Astrocyte of the cerebellum (primary cell): ENCODE results near the gene TEX264.

Experiments used
- DNase-seq: peaks from one replicate; pipeline ENCODE4 v3.0.0-alpha.2; 2011; ENCODE audit warnings: low read depth
- H3K4me3 ChIP-seq: 2 replicates; pipeline ENCODE4 v1.5.1; 2011; ENCODE audit warnings: mild to moderate bottlenecking, low read depth, low read length, moderate library complexity
- in situ Hi-C: cut with HindIII; loops from 2 replicates; pipeline ENCODE4 v1.10.0; 2017; ENCODE audit warnings: low sequenced_read_pairs
- TF ChIP-seq, protein P1 (sequence below): IDR thresholded peaks from 2 replicates; pipeline ENCODE4 v1.5.1; 2012; ENCODE audit warnings: low read length, low read depth, moderate library complexity, mild to moderate bottlenecking; ENCODE audit errors: missing control alignments

The TEX264 gene

DNA sequence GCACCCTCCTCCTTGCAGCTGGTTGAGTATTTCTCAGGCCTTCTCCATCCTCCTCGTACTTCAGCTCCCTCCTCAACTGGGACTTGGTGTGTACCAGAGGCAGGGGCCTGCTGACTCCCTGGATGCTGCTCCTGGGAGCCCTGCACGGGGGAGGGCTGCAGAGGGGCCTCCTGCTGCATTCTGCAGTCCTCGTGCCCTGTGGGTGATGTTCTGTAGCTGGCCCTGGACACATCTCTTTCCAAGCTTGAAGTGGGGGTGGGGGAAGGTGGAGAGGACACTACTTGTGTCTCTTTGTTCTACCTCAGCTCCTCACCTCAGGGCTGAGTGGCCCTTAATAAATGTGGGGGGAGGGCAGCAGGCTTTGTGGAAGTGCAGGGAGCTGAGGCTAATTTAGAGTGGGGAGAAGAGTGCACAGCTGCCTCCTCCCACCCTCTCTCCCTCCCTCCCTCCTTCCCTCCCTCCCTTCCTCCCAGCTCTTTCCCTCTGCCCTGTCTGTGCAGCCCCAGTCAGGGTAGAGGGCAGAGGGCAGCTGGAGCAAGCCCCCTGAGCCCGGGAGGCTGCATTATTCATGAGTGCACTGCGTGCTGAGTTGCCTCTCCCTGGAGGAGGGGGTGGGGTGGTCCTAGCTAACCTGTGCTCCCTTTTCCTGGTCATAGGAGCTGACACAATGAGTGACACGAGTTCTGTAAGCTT is 32.2 kb downstream of the TEX264 start:
- H3K4me3 ChIP-seq: no peak overlapping the region
- in situ Hi-C loops: no loop called here
- DNase-seq: no peak
- TF ChIP-seq, protein P1, sequence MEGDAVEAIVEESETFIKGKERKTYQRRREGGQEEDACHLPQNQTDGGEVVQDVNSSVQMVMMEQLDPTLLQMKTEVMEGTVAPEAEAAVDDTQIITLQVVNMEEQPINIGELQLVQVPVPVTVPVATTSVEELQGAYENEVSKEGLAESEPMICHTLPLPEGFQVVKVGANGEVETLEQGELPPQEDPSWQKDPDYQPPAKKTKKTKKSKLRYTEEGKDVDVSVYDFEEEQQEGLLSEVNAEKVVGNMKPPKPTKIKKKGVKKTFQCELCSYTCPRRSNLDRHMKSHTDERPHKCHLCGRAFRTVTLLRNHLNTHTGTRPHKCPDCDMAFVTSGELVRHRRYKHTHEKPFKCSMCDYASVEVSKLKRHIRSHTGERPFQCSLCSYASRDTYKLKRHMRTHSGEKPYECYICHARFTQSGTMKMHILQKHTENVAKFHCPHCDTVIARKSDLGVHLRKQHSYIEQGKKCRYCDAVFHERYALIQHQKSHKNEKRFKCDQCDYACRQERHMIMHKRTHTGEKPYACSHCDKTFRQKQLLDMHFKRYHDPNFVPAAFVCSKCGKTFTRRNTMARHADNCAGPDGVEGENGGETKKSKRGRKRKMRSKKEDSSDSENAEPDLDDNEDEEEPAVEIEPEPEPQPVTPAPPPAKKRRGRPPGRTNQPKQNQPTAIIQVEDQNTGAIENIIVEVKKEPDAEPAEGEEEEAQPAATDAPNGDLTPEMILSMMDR: no peak

DNA sequence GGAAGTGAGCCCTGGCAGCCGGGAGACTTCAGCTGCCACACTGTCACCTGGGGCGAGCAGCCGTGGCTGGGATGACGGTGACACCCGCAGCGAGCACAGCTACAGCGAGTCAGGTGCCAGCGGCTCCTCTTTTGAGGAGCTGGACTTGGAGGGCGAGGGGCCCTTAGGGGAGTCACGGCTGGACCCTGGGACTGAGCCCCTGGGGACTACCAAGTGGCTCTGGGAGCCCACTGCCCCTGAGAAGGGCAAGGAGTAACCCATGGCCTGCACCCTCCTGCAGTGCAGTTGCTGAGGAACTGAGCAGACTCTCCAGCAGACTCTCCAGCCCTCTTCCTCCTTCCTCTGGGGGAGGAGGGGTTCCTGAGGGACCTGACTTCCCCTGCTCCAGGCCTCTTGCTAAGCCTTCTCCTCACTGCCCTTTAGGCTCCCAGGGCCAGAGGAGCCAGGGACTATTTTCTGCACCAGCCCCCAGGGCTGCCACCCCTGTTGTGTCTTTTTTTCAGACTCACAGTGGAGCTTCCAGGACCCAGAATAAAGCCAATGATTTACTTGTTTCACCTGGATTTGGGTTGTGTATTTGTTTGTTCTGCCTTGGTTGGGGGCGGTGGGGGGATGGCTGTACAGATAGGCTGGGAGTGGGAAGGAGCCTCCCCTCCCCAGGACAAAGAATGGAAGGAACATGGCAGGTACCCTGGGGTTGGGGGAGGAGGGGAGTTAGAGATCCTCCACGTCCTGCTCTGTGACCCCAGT is 32.9 kb downstream of the TEX264 start:
- TF ChIP-seq, protein P1: no peak
- in situ Hi-C loops: no loop called here
- no peak overlapping the region for H3K4me3 ChIP-seq
- no peak for DNase-seq

DNA sequence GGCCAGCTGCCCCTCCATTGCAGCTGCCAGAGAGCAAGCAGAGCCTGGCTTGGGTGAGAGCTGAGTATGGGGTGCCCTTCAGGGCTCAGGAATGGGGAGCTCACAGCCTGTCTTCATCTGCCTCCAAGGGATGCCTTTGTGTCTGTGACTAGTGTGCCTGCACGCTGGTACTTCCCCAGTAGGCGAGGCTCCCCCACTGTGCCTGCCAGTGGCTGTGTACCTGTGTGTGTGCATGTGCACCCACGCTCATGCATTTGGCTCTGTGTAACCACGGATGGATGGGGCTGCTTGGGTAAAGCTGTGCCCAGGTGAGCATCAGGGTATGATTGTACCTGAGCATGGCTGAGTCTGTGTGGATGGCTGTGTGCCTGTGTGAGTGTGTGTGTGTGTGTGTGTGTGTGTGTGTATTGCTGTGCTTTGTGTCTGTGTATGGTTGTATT is 33.5 kb downstream of the TEX264 start:
- DNase-seq: no peak
- TF ChIP-seq, protein P1: no peak
- in situ Hi-C loops: no loop called here
- H3K4me3 ChIP-seq: no peak overlapping the region

DNA sequence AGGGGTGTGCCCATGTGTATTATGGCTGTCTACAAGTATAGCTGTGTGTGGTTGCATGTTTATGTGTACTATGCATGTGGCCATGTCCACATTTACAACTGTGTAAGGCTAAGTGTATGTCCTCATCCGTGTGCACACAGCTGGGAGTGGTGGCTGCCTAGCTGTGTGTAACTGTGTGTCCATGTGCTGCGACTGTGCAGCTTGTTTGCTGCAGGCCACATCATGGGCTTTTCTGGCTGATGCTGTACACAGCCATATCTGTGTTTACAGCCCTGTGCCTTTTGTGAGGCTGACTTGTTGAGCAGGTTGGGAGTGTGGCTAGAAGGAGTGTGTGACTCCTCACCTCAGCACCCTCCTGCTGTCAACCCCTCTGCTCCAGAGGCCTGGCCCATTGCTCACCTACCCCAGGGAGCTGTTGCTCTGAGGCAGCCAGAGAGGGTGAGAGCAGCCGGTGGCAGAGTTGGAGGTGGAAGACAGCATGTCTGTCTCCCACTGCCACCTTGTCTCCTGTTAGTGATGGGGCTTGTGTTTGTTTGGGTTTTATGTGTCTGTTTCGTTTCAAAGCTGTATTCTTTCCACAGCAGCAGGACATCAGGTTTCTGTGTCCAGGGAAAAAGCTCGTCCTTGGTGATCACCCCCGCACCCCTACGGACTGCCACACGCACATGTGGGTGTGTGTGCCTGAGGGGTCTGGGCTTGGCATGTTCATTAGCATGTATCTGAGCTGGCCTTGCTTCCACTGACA is 34.4 kb downstream of the TEX264 start:
- in situ Hi-C loops: no loop called here

DNA sequence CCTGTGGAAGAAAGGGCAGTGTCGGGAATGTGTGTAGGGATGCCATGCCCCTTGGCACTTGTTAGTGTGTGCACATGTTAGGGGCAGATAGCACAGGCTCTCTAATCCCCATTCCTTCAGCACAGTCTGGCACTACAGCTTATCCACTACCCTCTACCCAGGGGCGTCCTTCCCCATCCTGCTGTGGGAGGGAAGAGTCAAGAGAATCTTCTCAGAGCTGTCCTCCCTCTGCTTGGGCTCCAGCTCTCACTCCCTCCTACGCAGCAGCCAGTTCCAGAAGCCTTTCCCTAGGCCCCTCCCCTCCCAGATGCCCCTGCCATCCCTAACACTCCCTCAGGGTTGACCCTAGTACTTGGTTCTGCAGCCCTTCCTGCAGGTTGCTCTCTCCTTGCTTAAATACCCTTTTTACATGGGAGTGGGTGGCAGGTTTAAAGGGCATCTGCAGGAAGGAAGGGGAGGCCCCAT is 35.0 kb downstream of the TEX264 start:
- DNase-seq: no peak
- TF ChIP-seq, protein P1: no peak
- no peak overlapping the region for H3K4me3 ChIP-seq
- in situ Hi-C loops: no loop called here

More for the DNA sequence above, 34.4 kb downstream of the TEX264 start:
- H3K4me3 ChIP-seq: no peak overlapping the region
- DNase-seq: no peak
- TF ChIP-seq, protein P1: no peak
